Skin epidermis (tissue), 12 donors: ENCODE results near the gene ETS1.
A peak's percentile ranks its signal among the peaks of the same experiment; 100 is the strongest.

Experiments used
- H3K27ac ChIP-seq, 21 experiments: fragments of 200-600 bp; sonication (generic) in 11 of 21; one replicate each; pipeline ENCODE4 v1.5.0; 2020; ENCODE audit warnings: mild to moderate bottlenecking in 3 of 21, inconsistent platforms in 2 of 21, moderate library complexity in 2 of 21
- H3K4me3 ChIP-seq, 7 experiments: fragments of 200-600 bp; sonication (generic) in 2 of 7; one replicate each; pipeline ENCODE4 v1.5.0; 2020; ENCODE audit warnings: inconsistent platforms in 2 of 7, mild to moderate bottlenecking in 2 of 7, moderate library complexity in 1 of 7

Gene ETS1

DNA sequence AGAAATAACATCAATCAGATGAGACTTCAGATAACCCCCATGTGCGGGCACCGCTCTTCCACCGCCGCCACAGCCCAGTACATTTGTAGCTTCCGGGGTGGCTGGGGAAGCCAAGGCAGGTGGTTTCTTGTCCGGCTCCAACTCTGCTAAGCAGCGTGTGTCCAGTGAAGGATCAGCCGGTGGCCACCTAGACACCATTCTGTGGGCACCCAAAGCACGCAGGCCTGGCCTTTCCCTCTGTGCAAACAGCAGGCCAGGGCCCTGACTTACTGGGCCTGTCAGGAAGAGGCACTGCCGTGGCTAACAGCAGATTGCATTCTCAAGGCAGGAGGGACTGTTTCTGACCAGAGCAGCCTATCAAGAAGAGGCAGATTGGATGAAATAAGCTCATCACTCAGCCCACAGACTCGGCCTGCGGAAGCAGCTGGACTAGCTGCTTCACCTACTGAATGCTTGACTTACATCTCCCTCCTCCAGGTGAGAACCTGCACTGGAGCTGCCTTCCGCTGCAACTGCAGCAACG, 74.8 kb downstream of the ETS1 start:
- Histone ChIP-seq H3K27ac (peak overlapping the region in 9 of 21 experiments; percentile 2 to 96 (median 43)), H3K4me3 (peak overlapping the region in 1 of 7 experiments; percentile 16)

DNA sequence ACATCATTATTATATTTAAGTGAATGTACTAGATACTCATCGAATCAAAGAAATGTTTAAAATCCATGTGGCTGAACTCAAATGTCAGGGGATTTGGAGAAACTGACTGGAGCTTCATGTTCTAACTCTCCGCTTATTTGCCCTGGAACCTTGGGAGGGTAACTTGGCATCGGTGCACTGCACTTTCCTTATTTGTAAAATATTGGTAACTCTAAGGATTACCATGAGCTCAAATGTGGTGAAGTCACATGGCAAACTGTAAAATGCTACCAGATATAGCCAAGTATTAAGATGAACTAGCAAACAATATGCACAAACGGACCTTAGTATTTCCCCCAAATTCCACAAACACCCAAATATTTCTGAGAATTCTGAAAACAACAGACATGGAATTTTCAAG, 75.6 kb downstream of the ETS1 start:
- peak overlapping the region in 5 of 21 experiments; percentile 14 to 96 (median 42) for H3K27ac ChIP-seq
- H3K4me3 ChIP-seq = no peak overlapping the region

DNA sequence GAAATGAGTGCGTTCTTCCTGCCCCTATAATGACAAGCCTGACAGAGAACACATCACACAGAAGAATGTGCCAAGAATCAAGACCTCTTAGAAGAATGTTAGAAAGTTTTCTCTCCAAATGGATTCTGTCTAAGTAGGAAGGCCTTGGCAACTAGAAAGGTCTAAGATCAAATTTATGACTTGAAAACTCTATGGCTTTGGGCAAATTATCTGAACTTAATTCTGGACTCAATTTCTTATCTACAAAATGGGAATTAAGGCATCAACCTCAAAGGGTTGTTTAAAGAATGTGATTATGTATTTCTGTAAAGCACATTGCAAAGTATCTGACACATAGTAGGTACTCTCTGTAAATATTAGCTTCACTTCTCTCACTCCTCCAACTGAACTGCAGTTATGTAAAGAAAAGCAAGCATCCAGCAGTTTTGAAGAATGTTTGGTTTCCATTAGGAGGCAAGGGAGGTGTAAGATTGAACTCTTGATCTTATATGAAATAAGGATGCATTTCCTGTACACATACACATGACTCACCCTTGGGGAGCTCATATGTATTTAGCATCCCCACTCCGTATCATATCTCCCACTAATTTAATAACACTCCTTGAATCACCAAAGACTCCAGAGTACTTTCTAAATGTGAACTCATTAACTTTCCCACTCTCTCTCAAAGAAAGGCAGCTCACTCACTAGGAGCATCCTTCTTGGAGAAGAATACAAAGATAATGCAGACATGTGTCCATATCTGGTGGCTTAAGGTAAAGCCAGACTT, 77.6 kb downstream of the ETS1 start:
- Histone ChIP-seq H3K27ac (peak overlapping the region in 4 of 21 experiments; percentile 11 to 80 (median 44)), H3K4me3 (no peak overlapping the region)

DNA sequence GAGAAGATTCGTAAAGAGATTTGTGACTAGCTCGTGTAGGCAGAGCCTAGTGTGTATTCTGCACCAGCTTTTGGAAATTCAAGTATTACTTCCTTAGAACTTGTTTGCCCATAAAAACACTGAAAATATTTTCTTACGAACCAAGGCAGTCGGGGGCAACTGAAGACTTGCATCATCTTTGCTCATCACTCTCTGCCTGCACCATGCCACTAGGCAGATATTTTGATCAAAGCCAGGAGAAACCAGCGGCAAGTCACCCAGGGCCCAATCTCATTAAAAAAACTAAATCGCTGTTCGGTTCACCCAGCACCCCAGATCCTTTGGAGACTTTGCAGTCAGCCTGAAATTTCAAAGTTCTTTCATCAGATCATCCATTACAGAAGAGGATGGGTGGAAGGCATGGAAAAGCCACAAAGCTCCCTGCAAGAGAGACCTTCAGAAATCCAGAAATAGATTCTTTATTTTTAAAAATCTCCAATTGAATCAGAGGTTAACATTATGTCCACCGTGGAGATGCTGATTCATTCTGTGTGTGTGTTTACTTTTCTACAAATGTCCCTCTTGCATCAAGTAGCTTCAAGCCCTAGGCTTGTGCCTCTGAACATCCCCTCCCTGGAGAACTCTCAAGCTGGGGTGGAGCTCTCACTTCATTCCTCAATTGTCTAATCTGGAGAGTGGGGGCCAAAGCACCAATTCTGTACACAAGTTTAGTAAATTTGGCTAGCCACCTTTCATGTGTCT, 78.4 kb downstream of the ETS1 start:
- Histone ChIP-seq H3K4me3 (peak overlapping the region in 1 of 7 experiments; percentile 5), H3K27ac (peak overlapping the region in 10 of 21 experiments; percentile 3 to 83 (median 62))

DNA sequence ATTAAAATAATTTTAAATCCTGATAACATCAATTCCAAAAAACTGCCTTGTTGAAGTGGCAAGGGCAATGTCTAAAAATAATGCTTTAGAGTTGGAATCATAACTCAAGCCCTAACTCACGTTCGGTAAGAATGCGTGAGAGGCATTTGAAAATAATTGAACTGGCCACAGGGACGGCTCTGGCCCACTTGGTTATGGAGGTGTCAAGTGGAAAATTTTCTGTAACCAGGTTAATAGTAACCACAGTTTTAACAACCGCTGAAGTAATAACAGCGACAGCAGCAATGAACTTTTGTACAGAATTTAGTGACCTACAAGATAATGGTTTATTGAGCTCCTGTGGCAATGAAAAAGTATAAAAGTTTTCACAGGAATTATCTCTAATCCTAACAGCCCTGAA, 79.4 kb downstream of the ETS1 start:
- peak overlapping the region in 17 of 21 experiments; percentile 47 to 83 (median 73) for H3K27ac ChIP-seq
- peak overlapping the region in 2 of 7 experiments; percentile 13 to 21 for H3K4me3 ChIP-seq

DNA sequence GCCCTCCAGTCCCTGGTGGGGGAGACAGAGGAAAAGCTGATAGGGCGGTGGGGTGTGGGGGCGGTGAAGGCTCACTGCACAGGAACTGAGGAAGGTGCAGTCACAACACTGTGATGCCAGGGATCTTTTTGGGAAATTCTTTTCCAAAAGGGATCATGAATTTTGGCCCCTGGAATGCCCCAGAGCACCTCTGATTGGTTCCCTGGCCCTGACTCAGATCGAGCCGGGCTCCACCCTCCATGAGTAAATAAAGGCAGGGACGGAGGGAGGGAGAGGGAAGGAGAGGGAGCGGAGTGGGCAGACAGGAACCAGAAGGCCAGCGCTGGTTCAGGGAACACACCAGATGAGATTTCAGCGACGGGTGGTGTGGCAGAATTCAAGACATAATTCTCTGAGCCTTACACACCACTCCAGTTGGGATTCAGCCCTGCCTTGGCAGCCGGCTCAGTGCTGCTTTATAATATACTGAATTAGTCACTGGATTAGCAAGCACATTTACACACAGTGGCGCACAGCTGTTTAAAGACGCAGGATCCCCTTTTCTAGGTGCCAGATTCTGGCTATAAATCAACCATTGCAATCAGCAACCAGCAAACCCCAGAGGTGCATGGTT, 80.3 kb downstream of the ETS1 start:
- H3K4me3 ChIP-seq = peak overlapping the region in 4 of 7 experiments; percentile 13 to 29 (median 18)
- peak overlapping the region; percentile 13 to 83 (median 69) for H3K27ac ChIP-seq

DNA sequence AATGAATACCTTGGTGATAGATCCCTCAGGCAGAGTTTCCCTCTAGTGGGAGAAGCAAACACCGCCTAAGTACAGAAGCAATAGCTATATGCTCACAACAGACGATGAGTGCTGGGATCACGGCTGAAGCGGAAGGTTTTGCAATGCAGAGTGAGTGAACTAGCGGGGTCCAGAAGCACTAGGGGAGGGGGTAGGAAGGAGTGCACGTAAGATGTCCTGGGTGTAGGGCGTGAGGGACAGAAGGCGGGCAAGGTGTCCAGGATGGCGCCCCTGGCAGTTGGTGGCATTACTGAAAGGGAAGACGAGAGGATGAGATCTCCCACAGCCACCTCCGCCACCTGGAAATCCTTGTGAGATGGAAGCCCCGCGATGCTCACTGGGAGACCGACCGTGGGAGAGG, 81.0 kb downstream of the ETS1 start:
- Histone ChIP-seq H3K4me3 (peak overlapping the region in 1 of 7 experiments; percentile 5), H3K27ac (peak overlapping the region in 17 of 21 experiments; percentile 32 to 83 (median 72))

DNA sequence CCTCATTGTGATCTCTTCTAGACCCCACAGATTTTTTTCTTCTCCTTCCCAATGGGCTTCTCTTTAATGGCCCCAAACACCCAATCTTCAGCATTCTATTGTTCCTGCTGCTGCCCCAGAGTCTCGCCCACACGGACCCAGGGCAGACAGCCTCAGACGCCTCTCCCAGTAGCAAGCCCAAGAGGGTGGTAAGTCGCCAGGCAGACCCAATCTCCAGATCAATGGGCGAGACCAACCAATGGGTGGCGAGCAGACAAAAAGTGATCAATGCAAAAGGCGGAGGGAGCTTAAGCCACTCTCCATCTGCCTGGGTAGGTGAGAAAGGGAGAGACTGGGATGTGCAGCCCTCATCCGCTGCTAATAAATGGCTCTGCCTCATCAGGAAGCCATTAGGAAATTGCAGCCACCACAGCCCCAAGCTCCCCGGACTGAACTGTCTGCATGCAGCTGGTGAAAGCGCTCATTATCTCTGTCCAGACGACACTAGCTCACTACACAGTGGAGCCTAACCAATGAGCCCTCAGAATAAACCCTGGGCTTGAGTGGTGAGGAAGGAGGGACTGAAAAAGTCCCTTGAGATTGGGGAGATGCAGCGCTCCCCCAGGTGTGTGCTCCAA, 81.8 kb downstream of the ETS1 start:
- Histone ChIP-seq H3K27ac (peak overlapping the region in 12 of 21 experiments; percentile 3 to 83 (median 54)), H3K4me3 (peak overlapping the region in 1 of 7 experiments; percentile 5)

DNA sequence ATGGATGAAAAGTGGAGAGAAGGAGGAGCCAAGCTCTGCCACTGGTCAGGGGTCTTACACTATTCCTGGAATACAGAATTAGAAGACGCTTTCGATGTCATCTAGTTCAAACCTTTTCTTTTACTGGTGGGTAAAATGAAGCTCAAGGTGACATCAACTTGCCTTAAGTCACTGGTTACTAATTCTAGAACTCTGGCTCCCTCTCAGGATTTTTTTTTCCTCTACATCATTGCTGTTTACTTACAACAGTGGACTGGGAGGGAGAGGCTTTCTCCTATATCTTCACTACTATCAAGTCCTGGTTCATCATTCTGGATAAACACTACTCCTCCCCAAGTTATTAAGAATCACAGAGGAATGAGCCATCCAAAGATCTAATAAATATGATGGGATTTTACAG, 82.9 kb downstream of the ETS1 start:
- H3K4me3 ChIP-seq = no peak overlapping the region
- H3K27ac ChIP-seq = peak overlapping the region in 16 of 21 experiments; percentile 3 to 83 (median 54)

DNA sequence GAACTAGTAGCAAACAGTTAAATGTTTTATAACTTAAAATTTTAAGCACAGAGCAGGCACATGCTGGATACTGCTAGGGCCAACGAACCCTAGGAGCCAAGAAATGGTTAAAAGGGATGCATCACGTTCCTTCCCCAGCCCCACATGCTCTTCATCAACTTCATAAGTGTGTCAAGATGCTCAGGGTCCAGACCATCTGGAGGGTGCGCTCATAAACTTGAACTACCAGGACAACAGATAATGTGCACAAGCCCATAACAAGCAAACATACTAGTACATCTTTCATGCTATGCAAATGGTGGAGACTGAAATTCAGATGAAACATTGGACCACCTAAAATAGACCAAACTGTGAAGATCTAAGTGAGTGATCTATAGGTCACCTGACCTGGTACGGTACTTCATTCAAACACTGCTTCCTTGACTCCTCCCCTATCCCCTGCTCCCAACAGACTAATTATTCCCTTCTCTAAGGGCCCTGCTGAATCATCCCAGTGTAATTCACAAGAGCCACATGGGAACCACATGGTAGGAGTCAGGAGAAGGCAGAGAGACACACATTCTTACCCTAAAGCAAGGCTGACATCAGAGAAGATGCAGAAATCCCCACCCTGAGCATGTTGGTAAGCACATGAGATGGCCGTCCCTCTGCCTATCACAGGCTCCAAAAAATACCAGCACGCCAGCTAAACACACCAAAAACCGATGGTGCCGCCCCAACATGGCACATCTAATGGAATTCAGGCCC, 83.9 kb downstream of the ETS1 start:
- no peak overlapping the region for H3K4me3 ChIP-seq
- peak overlapping the region in 18 of 21 experiments; percentile 3 to 78 (median 60) for H3K27ac ChIP-seq

DNA sequence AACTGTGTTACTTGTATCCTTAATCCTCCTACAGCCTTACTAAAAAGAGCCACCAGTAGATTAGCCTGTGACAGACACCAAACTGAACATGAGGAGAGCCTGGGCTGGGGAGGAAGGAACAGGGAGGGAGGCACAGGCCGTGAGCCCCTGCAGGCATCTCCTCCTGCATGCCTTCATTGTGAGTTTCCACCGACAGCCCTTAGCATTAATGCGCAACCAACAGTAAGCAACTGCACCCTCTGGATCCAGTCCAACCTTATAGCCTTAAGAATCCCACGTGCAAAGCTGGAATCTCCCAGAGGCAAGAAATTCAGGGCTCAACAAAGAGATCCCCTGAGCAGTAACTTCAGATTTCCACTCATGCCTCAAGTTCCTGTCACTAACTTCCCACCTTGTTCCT, 84.6 kb downstream of the ETS1 start:
- peak overlapping the region in 14 of 21 experiments; percentile 25 to 78 (median 62) for H3K27ac ChIP-seq
- H3K4me3 ChIP-seq = no peak overlapping the region

DNA sequence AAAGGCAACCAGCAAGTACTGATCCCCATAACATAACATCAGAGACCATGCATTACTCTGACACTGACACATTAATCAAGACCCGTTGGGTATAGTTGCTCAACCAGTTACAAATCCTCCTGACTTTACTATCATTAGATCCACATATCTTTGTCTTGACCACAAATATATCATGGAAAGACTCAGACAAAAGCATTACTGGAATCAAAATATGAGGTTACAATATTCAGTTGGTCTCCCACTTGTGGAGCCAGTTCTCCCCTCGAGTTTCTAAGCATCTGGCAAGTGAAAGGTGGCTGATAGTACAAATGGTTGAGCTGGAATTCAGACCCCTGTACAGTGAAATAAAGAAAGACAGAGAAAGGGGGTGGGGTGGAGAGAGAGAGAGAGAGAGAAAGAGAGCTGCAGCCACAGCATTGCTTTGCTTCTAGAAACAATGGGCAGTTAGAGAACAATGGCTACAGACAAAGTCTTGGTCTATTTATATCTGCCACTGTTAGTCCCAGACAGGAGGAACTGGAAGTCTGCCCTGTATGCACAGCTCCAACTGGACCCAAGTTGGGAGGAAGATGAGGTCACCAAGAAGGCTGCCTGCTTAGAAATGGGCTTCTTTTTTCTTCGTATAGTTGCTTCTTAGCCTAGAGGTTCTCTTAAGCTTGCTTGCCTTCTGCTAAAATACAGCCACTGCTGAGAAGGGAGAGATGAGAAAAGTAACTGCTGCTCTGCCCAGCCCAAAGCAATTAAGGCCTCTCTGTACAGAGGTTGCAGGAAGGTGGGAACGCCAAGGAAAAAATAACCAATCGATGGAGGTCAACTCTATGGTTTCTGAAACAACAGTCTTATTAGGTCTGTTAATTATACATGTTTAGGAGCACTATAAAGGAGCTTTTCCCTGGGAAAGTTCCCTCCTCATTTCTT, 85.5 kb downstream of the ETS1 start:
- peak overlapping the region in 16 of 21 experiments; percentile 21 to 78 (median 58) for H3K27ac ChIP-seq
- H3K4me3 ChIP-seq = no peak overlapping the region

DNA sequence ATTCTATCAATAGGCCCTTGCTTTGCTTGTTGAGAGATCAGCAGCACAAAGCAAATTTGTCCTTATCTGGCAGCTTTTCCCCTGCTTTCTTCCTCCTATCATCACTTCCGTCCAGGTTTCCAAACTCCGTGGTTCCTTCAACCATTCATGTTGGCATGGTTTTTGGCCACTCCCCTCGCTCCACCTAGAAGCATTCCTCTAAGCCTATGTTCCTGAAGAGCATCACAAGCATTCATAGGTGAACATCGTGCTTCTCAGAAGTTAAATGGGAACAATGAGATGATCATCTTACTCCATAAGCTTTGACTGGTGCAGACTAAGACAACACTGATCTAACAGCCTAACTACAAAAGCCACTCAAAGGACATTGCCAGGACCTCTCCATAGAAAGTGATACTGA, 86.3 kb downstream of the ETS1 start:
- H3K27ac ChIP-seq = peak overlapping the region in 14 of 21 experiments; percentile 14 to 78 (median 60)
- no peak overlapping the region for H3K4me3 ChIP-seq

DNA sequence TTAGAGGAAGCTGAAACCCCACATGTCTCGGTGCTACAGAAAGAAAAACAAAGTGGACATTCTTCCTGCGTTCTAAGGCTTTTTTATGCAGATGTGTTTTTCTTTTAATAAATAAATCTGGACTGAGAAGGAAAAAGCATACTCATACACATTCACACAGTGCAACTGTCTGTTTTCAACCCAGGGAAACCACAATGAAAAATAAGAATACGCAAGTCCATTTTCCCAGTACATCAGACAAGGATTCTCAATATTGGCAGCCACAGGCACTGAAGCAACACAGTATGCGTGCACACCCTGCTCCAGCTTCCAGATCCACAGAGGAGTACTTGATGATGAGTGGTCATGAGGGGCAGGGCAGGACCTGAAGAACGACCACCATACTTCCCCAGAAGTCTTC, 86.9 kb downstream of the ETS1 start:
- H3K4me3 ChIP-seq = no peak overlapping the region
- H3K27ac ChIP-seq = peak overlapping the region in 16 of 21 experiments; percentile 7 to 78 (median 60)

DNA sequence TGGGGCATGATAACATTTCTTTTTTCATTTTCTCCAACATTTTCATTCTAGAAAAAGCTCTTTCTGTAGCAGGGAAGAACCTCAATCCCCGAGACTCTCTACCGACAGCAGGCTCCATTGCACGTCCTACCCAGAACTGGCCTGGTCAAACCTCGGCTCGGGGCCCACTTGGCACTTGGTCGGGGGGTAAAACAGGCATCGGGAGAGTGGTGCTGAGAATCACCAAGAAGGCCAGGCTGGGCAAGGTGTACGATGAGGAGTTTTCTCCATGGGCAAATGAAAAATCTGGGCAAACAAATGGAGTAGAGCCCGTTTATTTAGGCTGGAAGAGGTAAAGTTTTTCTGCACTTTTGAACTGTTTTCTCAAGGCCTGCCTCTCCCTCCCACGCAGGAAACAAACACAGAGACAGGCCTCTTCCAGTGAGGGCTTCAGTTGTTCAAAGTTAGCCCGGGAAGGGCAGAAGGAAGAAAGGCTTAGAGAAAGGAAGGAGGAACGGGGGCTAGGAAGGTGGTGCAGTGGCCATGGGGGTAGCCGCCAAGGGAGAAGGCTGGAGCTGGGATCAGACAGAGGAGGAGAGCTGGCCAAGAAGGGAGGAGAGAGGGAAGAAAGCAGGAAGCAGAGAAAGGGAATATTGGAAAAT, 87.6 kb downstream of the ETS1 start:
- no peak overlapping the region for H3K4me3 ChIP-seq
- peak overlapping the region in 20 of 21 experiments; percentile 7 to 78 (median 66) for H3K27ac ChIP-seq

DNA sequence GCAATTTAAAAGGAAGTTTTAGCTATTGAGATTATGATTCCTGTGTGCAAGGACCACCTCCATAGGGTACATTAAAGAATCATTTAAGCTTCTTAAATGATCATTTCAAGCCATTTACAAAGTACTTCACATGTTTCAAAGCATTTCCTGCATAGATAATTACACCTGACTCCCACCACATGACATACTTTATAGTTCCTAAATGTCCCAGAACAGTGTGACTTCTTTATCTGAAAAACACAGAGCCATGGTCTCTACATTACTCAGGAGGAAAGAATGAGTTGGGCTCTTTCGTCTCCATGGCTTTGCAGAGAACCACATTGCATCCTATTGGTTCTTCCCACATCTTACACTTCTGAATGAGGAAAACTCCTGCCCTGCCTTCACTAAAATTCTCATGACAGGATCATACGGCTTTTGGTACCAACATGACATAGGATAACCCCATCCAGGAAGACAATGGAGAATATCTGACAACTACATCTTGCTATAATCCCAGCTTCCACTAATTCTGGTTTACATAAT, 88.6 kb downstream of the ETS1 start:
- H3K27ac ChIP-seq = peak overlapping the region in 8 of 21 experiments; percentile 1 to 78 (median 67)
- no peak overlapping the region for H3K4me3 ChIP-seq

DNA sequence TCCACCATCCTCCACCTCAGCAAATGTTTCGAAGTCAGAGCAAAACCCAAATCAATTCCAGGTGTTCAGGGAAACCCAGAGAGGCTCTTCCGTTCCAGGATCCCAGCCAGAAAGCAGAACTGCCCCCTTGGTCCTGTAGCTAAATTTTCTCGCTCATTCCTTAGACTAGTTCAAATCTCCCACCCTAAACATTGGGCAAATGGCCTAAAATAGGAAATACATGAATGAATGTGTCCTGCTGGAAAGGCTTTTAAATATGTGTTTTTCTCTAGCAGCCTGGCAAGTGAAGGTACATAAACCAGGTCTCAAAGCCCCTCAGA, 89.6 kb downstream of the ETS1 start:
- no peak overlapping the region for H3K4me3 ChIP-seq
- peak overlapping the region in 17 of 21 experiments; percentile 13 to 78 (median 66) for H3K27ac ChIP-seq
